ENCODE data around the gene SELP. TPM values are rescaled to one million over a fixed set of nuclear protein-coding genes. Genes with fewer than 3 reads are reported as not detected.

SELP gene
- total and polyA plus RNA-seq, 4 donors = 9.3 to 13.0 (median 11.7) TPM

GRCh38 chr1:169565335-169566271, 64.3 kb downstream of the SELP start:
- Histone ChIP-seq H3K27me3 (ENCODE audit: control insufficient read depth in 3 of 3, insufficient read depth in 3 of 3, low read length in 2 of 3) (peaks cover 0 to 8% (median 0%) of the 10 kb centered on the region in 3 donors), H3K9me3 (ENCODE audit: control insufficient read depth in 4 of 4, insufficient read depth in 3 of 4, low read length in 3 of 4) (no peaks in the 10 kb centered on the region), H3K4me3 (no peak overlapping the region), H3K4me1 (ENCODE audit: control insufficient read depth in 5 of 5, insufficient read depth in 5 of 5, low read length in 5 of 5) (no peaks in the 10 kb centered on the region), H3K36me3 (ENCODE audit: control insufficient read depth in 4 of 4, insufficient read depth in 4 of 4, low read length in 4 of 4) (no peaks in the 10 kb centered on the region), H3K27ac (ENCODE audit: low read depth in 1 of 2, low read length in 1 of 2) (no peak overlapping the region), H3K9ac (ENCODE audit: insufficient read depth in 1 of 2, low read length in 2 of 2) (no peak overlapping the region)
- 77 to 89% methylated on average over 3 of the region's 3 CpGs for WGBS, 2 donors
- DNase-seq = no peak
- ATAC-seq (ENCODE audit: insufficient read depth, low FRiP score) = no peak
- no peak for TF ChIP-seq CTCF (IDR thresholded peaks at IDR 0.05; ENCODE audit: control extremely low read depth, extremely low read depth)

DNA sequence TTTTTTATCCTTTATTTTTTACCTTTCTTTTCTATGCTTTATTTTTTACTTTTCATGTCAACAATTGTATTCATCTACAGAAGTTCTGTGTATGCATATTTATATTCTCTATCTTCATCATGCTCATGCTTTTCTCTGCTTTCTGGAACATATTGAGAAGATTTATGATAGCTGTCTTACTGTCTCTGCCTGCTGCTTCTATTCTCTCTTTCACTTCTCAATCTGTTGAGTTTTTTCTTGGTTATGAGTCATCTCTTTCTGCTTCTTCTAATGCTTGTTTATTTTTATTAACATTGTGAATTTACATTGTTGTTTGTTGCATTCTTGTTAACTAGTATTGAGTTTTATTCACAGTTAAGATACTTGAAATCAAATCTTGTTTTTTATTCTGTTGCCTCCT, 66.3 kb downstream of the SELP start:
- H3K4me3 ChIP-seq = no peak overlapping the region
- H3K27ac ChIP-seq (ENCODE audit: low read depth in 1 of 2, low read length in 1 of 2) = no peak overlapping the region
- H3K4me1 ChIP-seq (ENCODE audit: control insufficient read depth in 5 of 5, insufficient read depth in 5 of 5, low read length in 5 of 5) = no peaks in the 10 kb centered on the region
- ATAC-seq (ENCODE audit: insufficient read depth, low FRiP score) (no peak), DNase-seq (no peak)
- no peaks in the 10 kb centered on the region for H3K9me3 ChIP-seq (ENCODE audit: control insufficient read depth in 4 of 4, insufficient read depth in 3 of 4, low read length in 3 of 4)
- H3K9ac ChIP-seq (ENCODE audit: insufficient read depth in 1 of 2, low read length in 2 of 2) = no peak overlapping the region
- no peaks in the 10 kb centered on the region for H3K36me3 ChIP-seq (ENCODE audit: control insufficient read depth in 4 of 4, insufficient read depth in 4 of 4, low read length in 4 of 4)
- TF ChIP-seq CTCF (IDR thresholded peaks at IDR 0.05; ENCODE audit: control extremely low read depth, extremely low read depth) = no peak
- peaks cover 0 to 5% (median 2%) of the 10 kb centered on the region in 3 donors for H3K27me3 ChIP-seq (ENCODE audit: control insufficient read depth in 3 of 3, insufficient read depth in 3 of 3, low read length in 2 of 3)

- Histone ChIP-seq H3K4me3 (no peak overlapping the region), H3K27ac (ENCODE audit: low read depth in 1 of 2, low read length in 1 of 2) (no peak overlapping the region), H3K4me1 (ENCODE audit: control insufficient read depth in 5 of 5, insufficient read depth in 5 of 5, low read length in 5 of 5) (no peaks in the 10 kb centered on the region), H3K9ac (ENCODE audit: insufficient read depth in 1 of 2, low read length in 2 of 2) (no peak overlapping the region), H3K9me3 (ENCODE audit: control insufficient read depth in 4 of 4, insufficient read depth in 3 of 4, low read length in 3 of 4) (no peaks in the 10 kb centered on the region), H3K27me3 (ENCODE audit: control insufficient read depth in 3 of 3, insufficient read depth in 3 of 3, low read length in 2 of 3) (peaks cover 0 to 5% (median 2%) of the 10 kb centered on the region in 3 donors), H3K36me3 (ENCODE audit: control insufficient read depth in 4 of 4, insufficient read depth in 4 of 4, low read length in 4 of 4) (no peaks in the 10 kb centered on the region)
- no peak for ATAC-seq (ENCODE audit: insufficient read depth, low FRiP score)
- no peak for DNase-seq
- no peak for TF ChIP-seq CTCF (IDR thresholded peaks at IDR 0.05; ENCODE audit: control extremely low read depth, extremely low read depth)
- WGBS, 2 donors = 94 to 97% methylated on average over 1 of the region's 1 CpG
Observed at GRCh38 chr1:169563019-169563615, 66.8 kb downstream of the SELP start.

Measured in lung (tissue), 12 donors.